HG03159 (cell line): ENCODE results near the gene PRKCH.

Source experiments
- ATAC-seq: cut with Tn5 transposase; IDR thresholded peaks from one replicate; pipeline ENCODE4 v1.9.1; 2021; ENCODE audit warnings: mild to moderate bottlenecking, moderate library complexity; ENCODE audit not compliant: unreplicated experiment

Gene PRKCH

DNA sequence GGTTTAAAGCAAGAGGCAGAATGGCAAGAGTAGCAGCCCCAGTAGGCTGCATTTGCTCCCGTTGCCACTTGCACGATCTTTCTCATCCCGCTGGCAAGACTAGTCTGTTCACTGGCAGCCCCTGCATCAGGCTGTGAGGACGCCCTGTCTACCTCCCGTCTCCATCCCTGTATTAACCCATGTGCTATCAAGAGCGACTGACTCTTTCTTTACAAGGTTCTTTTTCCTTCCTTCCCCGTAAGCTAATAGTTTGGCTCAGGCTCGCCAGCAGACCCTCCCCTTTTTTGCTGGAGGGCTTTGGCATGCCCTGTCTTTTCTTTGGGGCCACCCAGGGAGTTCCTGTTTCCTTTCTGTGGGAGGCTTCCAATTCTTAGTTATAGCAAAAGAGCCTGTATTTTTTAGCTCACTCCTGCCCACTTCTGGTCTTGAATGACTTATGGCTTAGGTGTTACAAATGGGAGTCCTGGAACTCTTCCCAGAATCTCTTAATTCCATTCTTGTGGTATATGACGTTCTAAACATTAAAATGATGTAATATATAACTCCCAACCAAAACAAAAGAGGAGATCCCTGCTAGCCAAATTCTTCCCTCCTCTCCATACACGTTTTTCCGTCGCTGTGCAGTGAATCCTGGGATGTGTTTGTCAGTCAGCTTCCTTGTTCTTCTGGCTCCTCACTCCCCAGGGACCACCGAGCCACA lies 149.0 kb downstream of the PRKCH start:
- ATAC-seq = no peak

DNA sequence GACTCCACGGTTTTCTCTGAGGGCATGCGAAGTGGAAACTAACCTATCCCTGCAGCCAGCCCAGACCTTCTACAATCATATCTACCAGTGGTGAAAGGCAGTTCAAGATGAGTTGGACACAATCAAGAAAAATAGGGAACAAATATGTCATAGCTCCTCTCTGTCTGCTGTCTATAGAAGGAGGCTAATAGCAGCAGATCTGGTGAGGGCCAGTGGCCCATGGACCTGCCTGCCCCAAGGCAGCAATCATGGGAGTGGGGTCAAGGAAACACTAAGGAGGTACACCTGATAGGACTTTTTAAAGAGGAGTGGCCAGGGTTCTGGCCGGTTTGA lies 149.5 kb downstream of the PRKCH start:
- no peak for ATAC-seq

DNA sequence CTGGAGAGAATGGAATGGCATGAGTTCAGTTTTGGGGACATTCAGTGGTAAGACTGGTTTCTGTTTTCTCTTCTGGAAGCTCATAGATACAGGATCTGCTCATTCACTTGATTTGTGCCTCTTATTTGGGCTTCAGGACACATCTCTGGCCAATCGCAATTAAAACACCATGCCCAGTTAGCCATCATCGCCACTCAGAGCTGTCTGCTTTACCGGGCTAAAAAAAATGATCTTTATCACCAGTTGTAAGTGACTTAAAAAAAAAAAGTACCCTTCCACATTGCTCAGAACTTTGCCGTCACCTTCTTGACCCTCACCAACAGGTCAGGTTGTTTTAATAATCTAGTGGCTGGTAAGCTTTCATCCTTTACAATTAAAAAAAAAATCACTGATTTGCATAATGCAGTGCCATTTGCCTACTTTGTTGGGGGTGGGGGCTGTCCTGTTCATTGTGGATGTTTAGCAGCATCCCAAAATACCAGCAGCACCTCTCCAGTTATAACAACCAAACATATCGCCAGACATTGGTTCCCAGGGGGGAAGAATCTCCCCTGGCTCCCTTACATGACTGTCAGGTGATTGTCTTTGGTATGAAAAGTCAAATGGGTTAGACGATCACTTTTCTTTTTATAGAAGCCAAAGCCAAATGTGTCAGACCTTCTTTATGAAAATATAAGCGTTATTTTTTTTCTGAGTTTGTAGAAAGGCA lies 150.1 kb downstream of the PRKCH start:
- ATAC-seq = no peak

DNA sequence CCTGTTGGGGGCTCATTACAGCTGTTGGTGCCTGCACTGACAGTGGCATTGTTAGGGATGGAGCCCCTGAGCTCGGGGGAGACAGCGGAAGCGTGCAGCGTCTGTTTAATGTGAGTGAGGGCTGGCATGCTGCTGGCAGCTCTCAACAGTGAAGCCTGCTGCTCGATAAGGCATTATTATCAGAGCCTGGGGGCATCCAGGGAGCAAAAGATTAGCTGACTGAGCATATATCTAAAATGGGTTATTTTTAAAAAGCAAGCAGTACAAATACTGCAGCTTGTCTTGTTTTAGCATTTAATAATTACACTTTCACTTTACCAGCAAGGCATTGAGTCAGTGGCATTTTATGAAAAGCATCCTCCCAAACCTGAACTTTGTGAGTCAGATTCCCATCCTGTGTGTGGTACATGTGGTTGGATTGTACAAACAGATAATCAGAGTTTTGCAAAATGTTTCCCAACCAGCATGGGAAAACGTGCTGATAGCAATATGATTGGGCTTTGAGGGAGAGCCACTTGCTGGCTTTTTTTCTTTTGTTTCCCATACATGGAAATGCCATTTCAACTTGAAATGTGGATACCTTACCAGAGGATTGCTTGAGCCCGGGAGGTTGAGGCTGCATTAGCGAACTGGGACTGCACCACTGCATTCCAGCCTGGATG lies 150.8 kb downstream of the PRKCH start:
- ATAC-seq = no peak

DNA sequence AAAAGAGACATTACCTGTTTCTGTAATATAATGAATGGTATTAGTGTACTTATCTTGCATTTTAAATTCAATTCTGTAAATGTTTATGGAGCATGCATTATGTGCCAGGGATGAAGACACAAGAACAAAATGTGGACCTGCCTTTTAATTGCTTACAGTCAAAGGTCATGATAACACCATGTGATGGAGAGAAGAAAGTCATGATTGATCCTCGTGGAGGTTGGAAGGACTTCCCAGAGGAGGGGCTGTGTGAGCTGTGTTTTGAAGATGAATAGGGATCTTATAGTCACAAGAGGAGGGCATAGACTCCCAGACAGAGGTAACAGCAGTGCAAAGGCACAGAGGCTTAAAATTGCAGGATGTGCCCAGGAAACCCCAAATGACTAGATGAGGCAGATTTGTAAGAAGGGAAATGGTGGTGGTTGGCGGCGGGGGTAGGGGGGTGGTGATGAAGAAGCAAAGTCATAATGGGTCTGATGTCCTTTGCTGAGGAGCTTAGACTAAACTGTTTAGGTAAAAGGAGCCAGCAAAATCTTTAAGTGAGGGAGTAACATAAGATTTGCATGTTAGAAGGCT lies 151.5 kb downstream of the PRKCH start:
- ATAC-seq = no peak

DNA sequence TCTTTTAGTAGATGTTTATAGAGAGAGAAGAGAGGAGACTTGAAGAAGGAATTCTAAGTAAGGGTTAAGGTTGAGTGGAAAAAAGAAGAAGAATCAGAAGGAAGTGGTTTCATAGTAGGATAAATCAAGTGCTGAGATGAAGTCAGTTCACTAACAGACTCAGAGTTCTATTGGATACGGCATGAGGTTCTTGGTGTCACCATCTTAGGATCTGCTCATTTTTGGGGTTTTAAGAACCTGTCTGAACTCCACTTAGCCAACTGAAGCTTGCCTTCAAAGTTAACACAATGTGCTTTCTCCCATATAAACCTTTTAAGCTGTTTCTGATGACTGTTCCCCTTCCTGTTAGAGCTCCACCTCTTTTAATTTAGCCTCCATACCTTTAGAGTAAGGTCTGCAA lies 152.6 kb downstream of the PRKCH start:
- ATAC-seq = no peak

DNA sequence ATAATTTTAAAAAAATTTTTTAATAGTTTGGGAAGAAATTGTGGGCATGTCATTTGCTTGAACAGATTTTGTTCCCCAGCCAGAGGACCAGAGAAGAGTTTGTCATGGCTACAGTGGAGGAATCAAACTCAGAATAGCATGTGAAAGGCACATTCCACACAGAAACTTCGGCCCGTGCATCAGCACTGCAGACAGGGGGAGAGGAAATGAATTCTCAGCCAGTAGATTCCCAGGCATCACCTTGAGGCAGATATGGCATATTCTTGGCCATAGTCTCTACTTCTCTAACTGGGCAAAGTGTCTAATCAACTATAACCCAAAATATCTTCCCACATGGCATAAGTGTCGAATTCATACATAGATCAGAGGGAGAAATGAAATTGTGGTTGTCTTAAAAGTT lies 153.3 kb downstream of the PRKCH start:
- ATAC-seq = no peak

DNA sequence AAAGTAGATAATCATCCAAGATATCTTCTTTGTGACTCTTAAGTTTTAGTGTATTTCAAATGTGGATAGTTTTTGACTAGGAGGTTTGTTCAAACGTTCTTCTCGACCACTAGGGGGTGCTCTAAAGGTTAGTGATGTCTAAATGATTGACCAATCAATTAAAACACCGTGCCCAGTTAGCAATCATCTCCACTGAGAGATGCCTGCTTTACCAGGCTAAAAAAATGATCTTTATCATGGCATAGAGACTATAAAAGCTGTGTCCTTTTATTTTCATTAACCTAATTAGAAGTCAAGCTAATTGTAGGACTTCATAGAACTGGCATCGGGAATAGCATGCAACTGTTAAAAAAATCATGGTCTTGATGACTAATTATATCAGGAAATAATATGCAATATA lies 153.9 kb downstream of the PRKCH start:
- ATAC-seq = no peak

DNA sequence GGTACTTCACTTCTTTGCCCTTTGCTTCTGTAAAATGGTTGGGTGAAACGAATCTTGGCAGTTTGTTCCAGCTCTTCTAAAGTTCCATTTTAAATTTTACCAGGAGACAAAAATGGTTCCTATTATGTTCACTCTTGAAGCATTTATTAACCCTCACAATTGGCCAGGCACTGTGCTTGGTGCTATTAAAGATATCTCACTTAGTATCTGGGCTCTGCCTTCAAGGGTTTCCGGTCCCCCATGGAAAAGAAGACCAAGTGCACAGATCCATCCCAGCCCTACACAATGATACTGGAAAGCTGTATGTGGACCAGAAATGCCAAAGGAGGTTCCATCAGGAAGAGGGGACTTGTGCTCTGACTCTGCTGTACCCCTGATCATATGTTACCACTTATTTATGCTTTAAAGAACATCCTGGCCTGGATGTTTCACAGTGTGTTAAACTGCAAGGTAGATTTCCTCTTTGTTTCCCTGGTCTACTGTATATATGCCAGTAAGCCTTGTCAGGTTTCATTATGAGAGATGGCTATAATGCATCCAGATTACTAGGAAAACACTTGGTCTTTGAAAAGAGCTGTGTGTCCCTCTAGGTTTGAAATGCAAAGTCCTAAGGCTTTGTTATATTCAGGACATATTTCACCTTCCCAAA lies 154.8 kb downstream of the PRKCH start:
- no peak for ATAC-seq

DNA sequence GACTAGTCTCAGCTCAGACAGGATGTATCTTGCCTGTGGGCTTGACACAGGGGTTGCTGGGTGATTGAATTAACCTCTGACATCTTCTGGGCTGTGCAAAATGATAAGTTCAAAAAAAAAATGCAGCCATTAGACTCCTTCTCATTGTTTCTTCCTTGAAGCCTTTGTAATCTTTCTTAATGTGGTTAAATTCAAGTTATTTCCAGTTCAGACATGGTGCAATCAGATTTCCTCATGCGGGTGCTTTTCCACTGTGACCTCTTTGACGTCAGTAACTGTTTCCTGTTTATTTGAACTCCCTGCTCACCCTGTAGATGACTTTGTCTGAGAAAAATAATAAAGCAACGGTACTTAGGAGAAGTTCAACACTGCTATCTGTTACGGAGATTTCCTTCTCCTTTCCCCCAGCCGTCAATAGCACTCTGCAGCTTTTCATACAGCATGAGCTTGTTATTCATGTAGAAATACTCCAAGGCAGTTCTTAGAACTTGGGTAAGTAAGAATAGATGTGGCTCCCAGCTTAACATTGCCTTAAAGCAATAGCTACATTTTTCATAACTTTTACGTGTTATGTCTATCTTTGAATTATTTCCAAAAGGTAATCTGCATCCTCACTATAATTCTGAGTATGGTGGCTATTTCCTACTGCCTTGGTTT lies 155.5 kb downstream of the PRKCH start:
- ATAC-seq = no peak

DNA sequence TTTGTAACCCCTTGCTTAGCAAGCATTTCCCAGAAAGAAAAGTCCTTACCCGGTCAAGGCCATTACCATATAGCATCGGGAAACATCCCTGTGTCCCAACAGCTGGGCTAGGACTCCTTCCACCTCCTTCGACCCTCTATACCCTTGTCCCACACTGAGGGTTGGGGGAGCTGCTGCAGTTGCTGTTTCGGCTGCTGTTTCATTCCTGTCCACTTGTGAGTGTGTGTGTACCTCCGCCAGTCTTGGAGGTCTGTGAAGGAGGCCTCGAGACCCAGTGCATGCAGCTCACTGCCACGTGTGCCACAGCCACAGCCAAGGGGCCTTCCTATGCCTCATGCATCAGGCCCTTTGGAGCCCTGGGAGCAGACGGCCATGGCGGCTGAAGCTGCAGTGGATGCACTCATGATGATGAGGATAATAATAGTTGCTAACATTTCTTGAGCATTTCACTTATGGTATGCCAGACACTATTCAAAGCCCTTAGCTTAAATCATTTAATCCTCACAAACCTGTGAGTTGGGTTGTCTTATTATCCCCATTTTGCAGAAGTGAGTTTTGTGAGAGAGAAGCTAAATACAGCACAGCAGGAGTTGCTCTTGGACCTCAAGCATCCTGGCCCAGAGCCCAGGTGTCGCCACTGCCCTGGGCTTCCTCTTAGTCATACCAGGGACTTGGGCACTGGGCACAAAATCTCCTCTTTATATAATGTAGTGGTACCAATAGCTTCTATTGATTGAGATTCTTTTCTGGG lies 156.5 kb downstream of the PRKCH start:
- no peak for ATAC-seq

DNA sequence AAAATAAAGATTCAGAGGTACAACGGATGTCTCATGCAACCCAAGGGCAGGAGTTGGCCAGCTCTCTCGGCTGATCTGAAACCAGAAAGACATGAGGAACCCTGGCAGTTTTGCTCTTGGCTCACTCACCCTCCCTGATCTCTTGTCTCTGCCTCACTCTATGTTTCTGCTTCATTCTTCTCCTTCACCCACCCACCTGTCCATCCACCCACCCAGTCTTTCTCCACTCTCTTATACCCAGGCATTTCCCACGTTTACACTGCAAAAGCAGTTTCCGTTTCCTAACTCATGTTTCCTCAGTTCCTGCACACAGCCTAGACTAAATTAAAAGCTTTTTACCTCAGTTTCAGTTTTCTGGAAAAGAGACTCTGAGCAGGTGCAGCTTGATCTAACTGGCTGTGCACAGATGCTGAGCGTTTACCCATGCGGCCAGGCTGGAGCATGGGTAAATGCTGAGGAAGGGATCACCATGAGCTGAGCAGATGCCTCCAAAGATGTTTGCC lies 157.6 kb downstream of the PRKCH start:
- peak; percentile 46 for ATAC-seq

DNA sequence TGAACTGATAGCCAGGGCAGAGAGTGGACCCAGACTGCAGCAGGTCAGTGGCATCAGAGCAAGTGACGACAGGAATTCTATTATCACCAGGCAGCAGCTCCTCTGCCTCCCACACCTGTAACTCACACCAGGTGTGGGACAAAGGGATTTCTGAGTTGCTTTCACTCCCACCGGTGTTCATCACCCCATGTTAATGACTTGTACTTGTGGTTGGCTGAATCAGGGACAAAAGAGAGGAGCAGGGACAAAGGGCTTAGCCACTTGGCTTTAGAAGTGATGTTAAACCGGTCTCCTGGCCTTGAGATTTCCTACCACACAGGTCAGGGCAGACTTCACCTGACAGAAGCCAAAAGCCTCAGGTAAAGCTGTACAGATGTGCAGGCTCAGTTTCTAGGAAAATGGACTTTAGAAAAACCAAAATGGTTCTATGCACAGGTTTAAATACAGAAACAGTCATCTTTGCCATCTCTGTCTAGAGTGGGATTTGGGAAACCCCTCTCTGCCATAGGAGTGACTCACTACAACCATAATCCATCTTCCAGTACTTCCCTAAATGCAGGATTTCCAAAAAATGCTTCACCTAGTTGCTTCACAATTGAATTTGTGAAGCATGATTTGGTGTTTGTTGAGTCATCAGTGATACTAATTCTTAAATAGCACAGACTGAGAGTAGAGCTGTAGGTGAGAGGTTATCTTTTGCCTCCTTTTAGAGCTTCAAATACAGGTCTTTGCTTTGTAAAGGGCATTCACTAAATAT lies 158.5 kb downstream of the PRKCH start:
- no peak for ATAC-seq

DNA sequence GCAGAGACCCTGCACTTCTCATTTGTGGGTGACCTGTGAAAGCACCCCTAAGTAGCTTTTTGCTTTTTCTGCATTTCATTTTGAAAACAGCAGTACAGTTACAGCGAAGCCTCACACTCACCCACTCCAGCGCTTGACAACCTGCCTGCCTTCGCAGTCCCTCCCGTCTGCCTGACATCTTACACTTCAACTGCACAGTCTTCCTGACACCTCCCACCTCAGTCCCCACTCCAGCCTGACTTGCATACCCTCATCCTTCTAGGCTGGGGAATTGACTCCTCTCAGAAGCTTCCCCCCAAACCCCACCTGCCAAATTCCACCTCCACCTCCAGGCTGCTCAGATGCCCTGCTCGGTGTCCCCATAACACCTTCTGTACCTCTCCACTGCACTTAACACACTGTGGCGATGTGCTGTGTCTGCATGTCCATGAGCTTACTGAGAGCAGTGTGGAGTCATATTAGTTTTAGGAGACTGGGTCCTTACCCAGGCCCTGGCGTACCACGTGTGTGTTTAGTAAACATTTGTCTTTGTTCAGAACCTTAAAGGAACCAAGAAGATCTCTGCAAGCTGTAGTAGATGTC lies 159.4 kb downstream of the PRKCH start:
- no peak for ATAC-seq

DNA sequence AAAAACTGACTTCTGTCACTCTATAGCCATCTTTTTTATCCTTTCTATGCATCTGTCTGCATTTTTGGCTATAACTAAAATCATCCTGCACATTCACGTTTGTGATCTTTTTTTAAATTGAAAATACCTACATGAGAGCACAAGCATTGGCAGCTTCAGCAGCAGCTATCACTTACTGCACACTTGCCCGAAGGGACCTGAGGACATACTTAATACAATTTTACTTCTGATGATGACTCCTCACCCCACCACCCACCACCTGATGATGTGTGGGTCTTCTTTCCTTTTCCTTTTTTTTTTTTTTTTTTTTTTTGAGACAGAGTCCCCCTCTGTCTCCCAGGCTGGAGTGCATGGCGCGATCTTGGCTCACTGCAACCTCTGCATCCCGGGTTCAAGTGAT lies 160.3 kb downstream of the PRKCH start:
- ATAC-seq = no peak

DNA sequence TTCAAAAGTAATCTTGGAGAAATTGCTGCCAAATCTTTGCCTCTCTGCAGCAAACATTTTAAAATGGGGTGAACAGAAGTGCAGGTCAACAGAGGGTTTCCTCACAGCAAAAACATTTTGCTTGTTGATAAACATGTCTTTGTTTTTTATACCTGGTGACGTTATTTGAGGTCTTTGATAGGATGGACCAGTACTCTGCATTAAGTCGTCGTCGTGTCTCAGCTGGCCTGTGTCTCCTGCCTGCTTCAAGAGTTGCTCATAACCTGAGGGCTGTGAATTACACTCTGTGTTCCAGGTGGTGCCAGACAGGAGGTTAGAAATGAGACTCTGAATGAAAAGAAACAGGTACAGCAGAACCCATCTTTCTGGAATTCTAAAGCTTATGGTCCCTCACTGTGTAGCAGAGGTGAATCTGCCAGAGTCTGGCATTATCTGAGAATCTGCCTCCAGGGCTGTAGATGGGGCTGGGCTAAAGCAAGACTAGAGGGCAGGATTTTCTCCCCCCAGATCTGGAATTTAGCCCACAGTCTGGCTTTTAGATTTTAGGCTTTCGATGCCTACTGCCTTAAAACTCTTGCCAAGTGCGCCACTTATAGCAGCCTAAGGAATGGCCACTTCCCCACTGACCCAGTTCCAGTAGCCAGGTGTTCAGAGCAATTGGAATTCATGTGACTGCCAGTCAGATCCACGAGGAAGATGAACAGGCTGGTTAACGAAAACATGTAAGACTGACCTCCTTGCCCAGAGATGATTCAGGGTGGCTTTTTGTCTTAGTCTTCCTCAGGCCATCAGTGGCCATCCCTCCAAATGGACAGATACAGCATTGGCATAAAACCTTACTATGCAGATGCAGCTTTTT lies 161.2 kb downstream of the PRKCH start:
- ATAC-seq = no peak

DNA sequence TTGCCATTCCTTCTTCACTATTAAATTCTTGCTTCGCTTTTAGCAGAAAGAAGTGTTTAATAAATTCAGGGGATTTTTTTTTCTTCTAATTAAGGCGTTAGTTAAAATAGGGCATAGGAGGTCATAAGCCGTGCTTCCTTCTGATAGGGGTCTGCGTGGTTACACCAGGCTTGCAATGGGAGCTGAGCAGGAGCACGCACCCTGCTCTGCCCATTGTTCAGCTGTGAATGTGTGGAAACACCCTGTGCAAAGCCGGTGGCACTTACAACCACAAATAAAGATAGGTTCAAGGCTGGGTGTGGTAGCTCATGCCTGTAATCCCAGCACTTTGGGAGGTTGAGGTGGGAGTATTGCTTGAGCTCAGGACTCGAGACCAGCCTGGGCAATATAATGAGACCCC lies 162.1 kb downstream of the PRKCH start:
- no peak for ATAC-seq

DNA sequence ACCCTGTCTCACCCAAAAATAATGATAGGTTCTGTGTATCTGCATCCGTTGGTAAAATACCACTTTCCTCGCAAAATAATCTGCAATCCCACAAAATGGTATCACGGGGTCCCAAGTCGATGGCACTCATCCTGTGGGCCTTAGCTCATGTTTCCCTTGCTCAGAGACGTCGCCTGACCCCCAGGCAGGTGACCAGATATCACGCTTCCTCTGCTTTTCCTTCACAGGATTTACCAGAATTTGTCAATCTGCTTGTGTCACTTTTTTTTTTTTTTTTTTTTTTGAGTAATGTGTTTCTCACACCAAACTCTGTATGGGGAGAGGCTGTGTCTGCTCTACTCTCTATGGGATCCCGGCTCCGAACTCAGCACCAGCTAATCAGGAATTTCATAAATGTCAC lies 162.7 kb downstream of the PRKCH start:
- no peak for ATAC-seq
